Right renal cortex interstitium (tissue), 3 donors: ENCODE data around the gene TSTD1. TPM values are rescaled to one million over a fixed set of nuclear protein-coding genes. Genes with fewer than 3 reads are reported as not detected.

Experiments
- DNase-seq, 3 donors: peaks; one replicate each; pipeline ENCODE4 v3.0.0-alpha.2; 2013; ENCODE audit warnings: low read depth in 3 of 3, low spot score in 2 of 3
- polyA plus RNA-seq, 3 donors: library from polyadenylated mRNA; unstranded; fragments of 120-200 nt; gene quantifications; one replicate each; pipeline ENCODE4 v1.2.1, GENCODE V29; 2013; ENCODE audit not compliant: insufficient read length in 3 of 3

The TSTD1 gene, protein sequence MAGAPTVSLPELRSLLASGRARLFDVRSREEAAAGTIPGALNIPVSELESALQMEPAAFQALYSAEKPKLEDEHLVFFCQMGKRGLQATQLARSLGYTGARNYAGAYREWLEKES
- polyA plus RNA-seq = 10 to 100 TPM; 43.0 to 52.1 (median 49.5) TPM

GRCh38 chr1:161038523-161039153 lies at the start of gene TSTD1:
TSTD1 (minus strand) TSS chr1:161038964; CDS start chr1:161038889, 75 bp downstream.
- DNase-seq = peak in 1 of 3 donors; percentile 49

- DNase-seq = no peak
These were observed 47.7 kb upstream of the TSTD1 start for GRCh38 chr1:161086457-161086856.

GRCh38 chr1:161085165-161085564 lies 46.4 kb upstream of the TSTD1 start:
- no peak for DNase-seq

GRCh38 chr1:161084597-161084988 lies 45.8 kb upstream of the TSTD1 start:
- DNase-seq = no peak

GRCh38 chr1:161083748-161084596 lies 45.2 kb upstream of the TSTD1 start:
- no peak for DNase-seq

DNA sequence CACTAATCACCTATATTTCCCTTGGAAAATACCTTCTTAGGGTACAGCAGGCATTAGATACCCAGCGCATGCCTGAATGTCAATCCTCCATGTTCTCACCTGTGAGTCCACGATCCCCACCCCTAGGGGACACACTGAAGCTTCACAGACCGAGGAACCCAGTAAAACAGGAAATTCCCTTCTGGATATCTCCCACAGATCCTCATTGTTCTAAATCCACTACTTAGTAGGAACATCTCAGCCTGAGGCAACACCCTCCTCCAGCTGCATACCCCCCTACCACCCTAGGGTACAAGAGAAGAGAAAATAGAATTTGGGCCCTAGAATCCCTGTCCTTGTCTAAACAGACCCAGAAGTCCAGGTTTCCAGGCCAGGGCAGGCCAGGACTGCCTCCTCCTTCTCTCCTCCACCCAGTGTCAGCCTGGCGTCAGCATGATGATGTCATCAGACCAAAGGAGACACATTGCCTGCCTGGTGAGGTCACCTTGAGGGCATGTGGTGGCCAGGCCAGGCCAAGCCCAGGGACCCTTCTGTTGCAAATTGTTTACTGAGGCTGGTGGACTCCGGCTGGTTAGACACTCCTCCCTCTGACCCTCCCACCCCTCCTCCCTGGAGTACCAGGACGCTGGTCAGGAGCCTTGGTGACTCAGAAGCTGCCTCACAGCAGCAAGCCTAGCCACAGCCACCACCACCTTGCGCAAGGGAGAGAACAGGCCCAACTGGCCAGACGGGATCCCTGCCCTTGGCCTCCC lies 44.4 kb upstream of the TSTD1 start:
- DNase-seq = no peak

DNA sequence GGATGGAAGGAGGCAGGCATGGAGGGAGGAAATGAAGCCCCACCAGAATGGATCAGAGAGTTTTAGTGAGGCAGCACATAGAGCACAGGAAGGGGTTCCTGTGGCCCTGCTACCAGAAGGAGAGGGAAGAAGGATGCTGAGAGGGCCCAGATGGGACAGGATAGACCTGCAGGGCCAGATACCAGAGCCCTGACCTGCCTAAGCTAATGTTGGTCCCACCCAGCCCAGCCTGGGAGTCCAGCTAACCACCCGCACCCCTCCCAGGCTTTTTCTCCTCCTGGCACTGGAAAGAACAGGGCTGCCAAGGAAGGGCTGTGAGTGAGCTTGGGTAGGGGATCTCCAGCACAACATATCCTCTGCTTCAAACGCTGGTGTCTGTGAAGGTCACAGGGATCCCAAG lies 43.7 kb upstream of the TSTD1 start:
- no peak for DNase-seq

GRCh38 chr1:161081519-161081918 lies 42.8 kb upstream of the TSTD1 start:
- no peak for DNase-seq

- DNase-seq = no peak
These were observed 42.0 kb upstream of the TSTD1 start for GRCh38 chr1:161080441-161081405.

GRCh38 chr1:161079436-161080110 lies 40.8 kb upstream of the TSTD1 start:
- DNase-seq = no peak

DNA sequence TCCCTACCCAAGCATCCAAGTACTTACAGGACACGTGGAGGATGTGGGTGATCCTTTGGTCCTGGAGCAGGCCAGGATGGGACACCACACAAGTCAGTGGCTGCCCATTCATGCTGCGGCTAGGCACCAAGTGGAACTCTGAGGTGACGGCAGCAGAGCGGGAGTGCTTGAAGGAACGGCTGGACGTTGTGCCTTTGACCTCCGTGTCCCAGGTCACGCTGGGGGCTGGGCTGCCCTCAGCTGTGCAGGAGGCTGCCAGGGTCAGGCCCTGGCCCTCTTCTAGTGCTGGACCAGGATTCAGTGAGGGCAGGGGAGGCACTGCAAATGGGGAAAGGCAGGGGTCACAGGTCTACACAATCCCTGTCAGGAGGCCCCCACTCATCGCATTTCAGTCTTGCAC lies 38.7 kb upstream of the TSTD1 start:
- no peak for DNase-seq

- no peak for DNase-seq
These were observed 37.6 kb upstream of the TSTD1 start for GRCh38 chr1:161076410-161076809.

DNA sequence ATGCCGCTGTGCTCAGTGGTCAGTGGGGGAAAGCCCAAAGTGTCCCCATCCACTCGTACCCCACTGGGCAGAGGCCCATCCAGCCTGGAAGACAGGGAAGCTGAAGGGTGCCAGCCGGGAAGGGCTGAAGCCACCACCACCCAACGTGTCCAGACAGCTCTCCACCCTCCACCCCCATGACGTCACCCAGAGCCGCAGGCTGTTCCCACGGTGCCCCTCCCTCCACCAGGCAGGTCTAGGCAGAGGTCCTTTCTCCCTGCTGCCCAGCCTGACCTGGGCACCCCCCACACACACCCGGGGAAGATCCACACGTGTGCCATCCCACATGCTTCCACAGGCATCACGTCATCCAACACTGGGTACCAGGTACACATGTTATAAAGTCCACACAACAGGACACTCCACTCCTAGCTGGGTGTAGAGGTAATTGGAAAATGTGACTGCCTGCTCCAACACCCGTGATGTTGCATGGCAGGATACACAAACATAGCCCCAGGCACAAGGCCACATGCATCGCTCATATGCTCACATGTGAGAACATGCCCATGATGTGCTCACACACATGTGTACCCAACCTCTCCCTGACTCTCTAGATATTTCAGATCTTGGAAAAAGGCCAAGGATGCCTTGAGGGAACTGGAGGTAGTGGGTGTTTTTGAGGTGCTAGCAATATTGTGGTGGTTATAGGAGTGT lies 36.1 kb upstream of the TSTD1 start:
- DNase-seq = no peak

- no peak for DNase-seq
These were observed 34.8 kb upstream of the TSTD1 start for GRCh38 chr1:161073474-161074121.

DNA sequence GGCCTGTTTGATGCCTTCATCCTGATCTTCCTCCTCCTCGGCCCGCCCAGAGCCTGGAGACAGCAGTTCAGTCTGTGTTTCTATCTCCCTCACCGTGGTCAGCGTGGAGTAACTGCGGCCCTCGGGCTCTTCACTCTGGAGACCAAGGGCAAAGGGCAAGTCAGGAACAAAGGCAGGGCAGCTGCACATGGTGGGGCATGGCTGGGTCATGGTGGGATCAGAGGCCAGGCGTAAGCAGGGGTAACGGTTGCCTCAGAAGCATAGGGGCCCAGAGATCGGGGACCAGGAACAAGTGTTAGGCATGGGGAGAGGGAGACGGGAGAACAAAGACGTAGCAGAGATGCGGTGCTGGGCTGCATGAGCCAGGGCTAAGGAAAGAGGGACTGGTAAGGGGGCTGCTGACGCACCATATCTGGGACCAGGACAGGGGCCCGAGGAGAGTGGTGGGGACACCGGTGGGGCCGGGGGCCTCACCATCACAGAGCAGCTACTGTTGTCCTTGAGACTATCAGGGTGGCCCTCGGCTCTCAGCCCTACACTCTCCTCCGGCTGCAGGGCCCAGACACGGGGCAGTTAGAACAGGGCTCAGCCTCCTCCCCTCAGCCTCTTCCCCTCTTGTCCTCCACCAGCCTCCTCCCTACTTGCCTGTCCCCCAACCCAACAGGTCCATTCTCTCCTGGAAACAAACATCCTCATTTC lies 34.1 kb upstream of the TSTD1 start:
- DNase-seq = no peak

- DNase-seq = no peak
These were observed 33.2 kb upstream of the TSTD1 start for GRCh38 chr1:161071886-161072371.

DNA sequence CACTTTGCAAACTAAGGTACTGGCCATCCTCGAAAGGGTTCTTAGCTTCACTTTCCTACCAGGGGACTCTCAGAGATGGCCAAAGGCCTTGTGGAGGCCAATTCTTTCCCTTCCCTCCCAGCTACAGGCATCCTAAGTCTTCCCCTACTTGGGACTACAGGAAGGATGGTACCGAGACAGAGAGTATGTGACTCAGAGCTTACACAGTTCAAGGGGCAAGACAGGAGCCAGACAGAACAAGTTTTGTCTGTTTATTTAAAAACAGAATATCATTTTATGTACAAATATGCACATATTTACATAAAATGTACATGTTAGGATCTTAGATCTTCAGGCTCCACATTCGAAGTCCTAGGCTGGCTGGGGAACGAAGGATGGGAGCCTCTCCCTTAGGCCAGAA lies 32.0 kb upstream of the TSTD1 start:
- no peak for DNase-seq
